ENCODE measurements around the gene MBLAC2.

The MBLAC2 gene

DNA sequence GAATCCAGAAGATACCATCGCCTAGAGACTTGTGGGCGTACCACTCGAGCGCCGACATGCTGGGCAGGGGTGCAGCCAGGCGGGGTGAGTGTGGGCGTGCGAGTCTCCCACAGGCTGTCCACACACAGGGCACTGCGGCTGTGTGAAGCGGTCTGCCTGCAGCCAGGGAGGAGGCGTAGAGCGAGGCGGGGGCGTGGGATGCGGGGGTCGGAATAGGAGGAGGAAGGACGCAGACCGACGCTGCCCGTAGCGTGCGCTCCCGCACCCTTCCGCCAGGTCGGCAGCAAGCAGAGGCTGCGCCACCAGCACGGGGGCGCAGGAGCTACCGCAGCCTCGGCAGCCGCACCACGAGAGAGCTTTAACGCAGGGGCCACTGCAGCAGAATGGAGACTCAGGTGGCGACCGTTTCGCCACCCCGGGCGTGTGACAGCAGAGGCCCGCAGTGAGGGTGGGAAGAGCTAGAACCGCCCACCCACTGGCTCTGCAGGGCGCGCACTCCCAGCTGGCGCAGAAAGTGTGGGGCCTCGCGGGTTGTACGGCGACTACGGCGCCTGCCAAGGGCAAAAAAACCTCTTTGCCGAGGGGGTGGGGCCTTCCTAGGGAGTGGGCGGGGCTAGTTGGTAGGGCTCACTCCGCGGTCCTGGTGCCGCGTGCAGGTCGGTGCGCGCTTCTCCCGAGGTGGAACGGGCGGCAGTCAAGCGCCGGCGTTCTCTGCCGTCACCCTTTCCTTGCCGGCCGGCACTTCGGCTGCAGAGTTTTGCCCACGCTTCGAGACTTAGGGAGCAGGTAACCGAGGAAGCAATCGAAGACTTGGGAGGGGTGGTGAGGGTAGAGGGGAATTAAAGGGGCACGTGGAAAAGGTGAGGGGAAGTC lies at the start of gene MBLAC2, which contains the start of gene POLR3G:
Gene MBLAC2 (minus strand): TSS at position 537 of the 873 bp plus-strand sequence. CDS start 479 bp downstream, at position 58.
Gene POLR3G (plus strand): TSS at position 630 of the 873 bp plus-strand sequence. CDS start 10,704 bp downstream, outside the sequence.
- in situ Hi-C loops (cut with MboI; ENCODE audit: low sequenced_read_pairs), result no loop called here

DNA sequence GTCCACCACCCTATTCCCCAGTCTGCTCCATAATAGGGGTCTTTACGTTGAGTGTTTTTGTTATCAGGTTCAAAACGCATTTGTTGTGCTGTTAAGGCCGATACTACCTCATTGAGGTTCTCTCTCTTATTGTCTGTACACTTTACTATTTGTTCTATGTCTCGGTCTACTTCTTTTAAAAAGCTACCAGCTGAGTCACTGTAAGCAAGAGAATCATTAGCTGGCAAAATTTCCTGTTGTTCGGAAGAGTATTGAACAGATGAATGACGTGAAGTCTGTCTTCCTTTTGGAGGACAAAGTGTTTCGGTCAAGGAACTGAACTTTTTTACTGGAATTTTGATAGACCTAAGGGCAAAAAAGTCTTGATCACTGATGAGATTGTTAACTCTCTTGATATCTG lies 44.5 kb upstream of the MBLAC2 start:
- in situ Hi-C loops (cut with MboI; ENCODE audit: low sequenced_read_pairs), result no loop called here

DNA sequence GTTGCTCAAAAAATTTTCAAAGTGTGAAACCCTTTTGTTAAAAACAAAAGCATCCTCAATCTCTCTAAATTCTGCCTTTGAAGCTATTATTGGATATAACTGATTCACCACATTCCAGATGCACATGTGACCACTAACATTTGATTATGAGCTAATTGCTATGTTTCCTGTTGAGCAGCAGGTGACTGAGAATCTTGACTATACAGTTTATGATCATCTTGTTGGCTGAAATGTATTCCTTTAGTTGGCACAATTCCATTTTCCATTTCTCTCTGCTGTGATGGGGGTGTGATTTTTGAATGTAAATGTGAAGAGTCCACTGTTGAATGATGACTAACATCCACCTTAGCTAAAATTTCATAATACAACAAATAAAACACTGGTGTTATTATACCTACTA lies 44.1 kb upstream of the MBLAC2 start:
- in situ Hi-C loops (cut with MboI; ENCODE audit: low sequenced_read_pairs), result no loop called here

GRCh38 chr5:90514520-90514919 lies 39.9 kb upstream of the MBLAC2 start:
- in situ Hi-C loops (cut with MboI; ENCODE audit: low sequenced_read_pairs), result no loop called here

DNA sequence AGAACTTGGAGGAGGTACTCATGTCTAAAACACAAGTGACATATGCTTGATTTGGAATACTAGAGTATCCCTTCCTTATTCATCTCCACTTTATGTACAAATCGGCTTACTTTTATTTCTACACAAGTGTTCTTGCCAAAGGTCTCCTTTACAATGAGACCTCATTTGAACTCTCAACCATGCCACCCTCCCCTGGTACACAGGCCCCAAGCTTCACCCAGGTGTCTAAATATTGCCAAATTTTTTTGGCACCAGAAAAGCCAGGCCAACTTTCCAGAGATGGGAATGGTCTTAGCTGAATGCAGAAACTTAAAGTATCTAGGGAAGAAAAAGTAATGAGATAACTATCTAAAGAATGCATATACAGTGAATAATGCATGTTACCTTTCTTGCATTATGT lies 35.9 kb upstream of the MBLAC2 start:
- in situ Hi-C loops (cut with MboI; ENCODE audit: low sequenced_read_pairs), result no loop called here

DNA sequence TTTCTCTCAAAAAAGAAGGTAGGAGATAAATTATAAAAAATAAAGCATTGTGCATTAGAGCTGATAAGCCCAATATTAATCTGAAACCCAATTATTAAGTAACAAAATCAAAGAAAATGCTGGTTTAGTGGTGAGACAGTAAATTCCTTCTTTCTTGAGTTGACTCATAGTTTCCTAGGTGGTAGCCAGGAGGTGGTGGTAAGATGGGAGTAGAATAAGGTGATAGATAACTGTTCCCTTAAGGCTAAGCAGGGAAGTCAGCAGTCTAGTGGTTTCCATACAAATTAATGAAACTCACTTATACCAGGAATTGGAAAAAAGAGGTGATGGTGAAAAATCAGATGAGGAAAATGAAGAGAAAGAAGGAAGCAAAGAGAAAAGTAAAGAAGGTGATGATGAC lies 31.6 kb upstream of the MBLAC2 start:
- in situ Hi-C loops (cut with MboI; ENCODE audit: low sequenced_read_pairs), result no loop called here

DNA sequence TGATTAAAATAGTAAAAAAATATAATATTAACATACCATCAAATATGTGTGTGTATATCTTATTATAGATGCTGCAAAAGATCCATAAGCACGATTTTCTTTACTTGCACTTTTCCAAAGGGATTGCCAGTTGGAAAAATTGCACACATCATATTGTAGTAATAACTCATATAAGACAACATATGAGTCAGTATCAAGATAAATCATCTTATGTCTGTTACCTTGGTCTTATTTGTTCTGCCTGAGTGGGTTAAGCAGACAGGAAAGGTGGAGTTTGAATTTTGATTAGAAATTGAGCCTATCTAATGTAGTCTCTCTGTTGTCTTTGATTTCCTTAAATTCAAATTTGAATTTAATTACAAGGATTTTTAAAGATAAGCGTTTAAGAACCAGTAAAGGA lies 30.2 kb upstream of the MBLAC2 start:
- in situ Hi-C loops (cut with MboI; ENCODE audit: low sequenced_read_pairs), result no loop called here

DNA sequence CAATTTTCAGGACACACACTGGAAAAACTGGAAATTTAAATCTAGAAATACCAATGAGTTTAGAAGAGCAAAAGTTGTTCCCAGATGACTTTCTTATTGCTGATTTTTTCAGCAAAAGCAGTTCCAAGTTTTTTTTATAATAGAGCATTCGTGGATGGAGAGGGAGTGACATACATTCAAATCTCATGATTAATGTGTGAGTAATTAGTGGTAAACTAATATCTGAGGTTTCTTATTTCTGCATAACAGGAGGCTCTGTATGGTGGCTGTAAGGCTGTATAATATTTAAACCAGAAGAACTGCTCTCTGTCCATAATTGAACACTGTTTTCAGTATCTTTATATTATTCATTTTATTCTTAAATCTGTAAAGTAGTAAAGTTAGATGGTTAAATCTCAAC lies 29.0 kb upstream of the MBLAC2 start:
- in situ Hi-C loops (cut with MboI; ENCODE audit: low sequenced_read_pairs), result no loop called here

DNA sequence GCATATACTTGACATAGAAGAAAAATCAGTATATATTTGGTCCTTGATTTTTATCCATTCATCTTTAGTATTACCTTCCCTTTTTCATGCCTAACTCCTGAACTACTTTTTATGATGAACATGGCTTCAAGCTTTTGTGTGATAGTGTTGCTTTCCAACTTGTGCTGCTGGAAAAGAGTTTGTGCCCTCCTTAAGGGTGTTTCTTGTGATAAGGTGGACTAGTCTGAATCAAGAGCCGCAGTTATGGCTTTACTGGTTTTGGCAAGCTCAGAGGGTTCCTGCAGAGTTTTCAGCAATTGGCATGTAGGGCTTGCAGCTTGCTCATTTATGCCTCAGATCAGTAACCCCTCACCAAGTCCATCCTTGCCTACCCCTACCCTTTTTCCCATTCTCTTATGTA lies 20.6 kb upstream of the MBLAC2 start:
- in situ Hi-C loops (cut with MboI; ENCODE audit: low sequenced_read_pairs), result no loop called here

- in situ Hi-C loops (cut with MboI; ENCODE audit: low sequenced_read_pairs), result no loop called here
Measured at GRCh38 chr5:90494043-90494442, 19.5 kb upstream of the MBLAC2 start.

GRCh38 chr5:90488791-90489190 lies 14.2 kb upstream of the MBLAC2 start:
- in situ Hi-C loops (cut with MboI; ENCODE audit: low sequenced_read_pairs), result no loop called here

- in situ Hi-C loops (cut with MboI; ENCODE audit: low sequenced_read_pairs), result no loop called here
Measured at GRCh38 chr5:90484540-90484939, 10.0 kb upstream of the MBLAC2 start.

DNA sequence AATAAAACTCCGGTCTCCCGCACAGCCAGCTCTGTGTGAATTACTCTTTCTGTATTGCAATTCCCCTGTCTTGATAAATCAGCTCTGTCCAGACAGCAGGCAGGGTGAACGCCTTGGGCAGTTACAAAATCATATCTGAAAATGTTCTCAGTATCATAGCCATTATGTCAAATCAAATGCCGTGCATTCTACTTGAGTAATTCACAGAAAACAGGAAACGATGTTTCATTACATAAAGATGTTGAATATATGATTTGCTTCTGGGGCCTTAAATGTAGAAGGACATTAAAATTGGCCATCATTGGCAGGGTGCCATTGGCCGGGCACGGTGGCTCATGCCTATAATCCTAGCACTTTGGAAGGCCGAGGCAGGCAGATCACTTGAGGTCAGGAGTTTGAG lies 8.6 kb upstream of the MBLAC2 start:
- in situ Hi-C loops (cut with MboI; ENCODE audit: low sequenced_read_pairs), result no loop called here

DNA sequence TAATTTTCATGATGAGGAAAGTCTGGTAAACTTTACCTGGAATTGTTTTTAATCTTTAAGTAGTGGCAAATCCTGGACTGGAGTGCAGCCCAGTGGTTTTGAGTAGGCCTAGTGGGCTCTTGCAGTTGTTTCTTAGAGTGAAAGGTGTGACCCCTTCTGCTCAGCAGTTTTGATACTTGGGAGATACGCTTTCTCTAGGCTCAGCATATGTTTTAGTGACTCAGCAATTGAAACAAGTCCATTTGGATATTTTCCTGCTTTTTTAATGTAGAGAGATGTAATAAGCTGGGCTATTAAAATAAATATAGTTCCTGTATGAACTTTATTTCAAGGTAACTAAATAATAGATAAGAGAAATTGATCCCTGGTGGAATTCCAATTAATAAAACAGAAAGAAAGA lies 6.1 kb upstream of the MBLAC2 start:
- in situ Hi-C loops (cut with MboI; ENCODE audit: low sequenced_read_pairs), result no loop called here

GRCh38 chr5:90479611-90480385 lies 5.2 kb upstream of the MBLAC2 start:
- in situ Hi-C loops (cut with MboI; ENCODE audit: low sequenced_read_pairs), result no loop called here

DNA sequence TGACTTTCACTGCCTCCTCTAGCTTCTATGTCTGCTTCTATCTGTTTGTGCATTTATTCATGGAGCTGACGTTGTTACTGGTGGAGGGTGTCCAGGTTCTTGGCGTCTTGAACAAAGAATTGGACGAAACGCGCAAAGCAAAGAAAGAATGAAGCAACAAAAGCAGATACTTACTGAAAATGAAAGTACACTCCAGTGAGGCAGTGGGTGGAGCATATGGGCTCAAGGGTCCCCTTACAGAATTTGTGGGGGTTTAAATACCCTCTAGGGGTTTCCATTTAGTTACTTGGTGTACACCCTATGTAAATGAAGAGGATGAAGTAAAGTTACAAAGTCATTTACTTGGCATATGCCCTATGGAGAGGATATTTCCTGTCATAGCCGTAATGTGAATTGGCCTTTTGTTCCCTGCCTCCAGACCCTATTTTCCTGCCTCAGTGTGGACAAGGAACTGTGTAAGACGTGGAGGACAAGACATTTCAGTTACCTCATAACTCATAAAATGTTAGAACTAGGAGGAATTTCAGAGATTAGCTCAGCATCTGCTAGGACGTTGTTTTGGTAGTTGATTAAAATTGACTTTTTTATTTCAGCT lies 3.1 kb upstream of the MBLAC2 start:
- in situ Hi-C loops (cut with MboI; ENCODE audit: low sequenced_read_pairs), result no loop called here

- in situ Hi-C loops (cut with MboI; ENCODE audit: low sequenced_read_pairs), result no loop called here
Measured at GRCh38 chr5:90477073-90477472, 2.5 kb upstream of the MBLAC2 start.

GRCh38 chr5:90476391-90476790 lies 1.8 kb upstream of the MBLAC2 start:
- in situ Hi-C loops (cut with MboI; ENCODE audit: low sequenced_read_pairs), result no loop called here

DNA sequence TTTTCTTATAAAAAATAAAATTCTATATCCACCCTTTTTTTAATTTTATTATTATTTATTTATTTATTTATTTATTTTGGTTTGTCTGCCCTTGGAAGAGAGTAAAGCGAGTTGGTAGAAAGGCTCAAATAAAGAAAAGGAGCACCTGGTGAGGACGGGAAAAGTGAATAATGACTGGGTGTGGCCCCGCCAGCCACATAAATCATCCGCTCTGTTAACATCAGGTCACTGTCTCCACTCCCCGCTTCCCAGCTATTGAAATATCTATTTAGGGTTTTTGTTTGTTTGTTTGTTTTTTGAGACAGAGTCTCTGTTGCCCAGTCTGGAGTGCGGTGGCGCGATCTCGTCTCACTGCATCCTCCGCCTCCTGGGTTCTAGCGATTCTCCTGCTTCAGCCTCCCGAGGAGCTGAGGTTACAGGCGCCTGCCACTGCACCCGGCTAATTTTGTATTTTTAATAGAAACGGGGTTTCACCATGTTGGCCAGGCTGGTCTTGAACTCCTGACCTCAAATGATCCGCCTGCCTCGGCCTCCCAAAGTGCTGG lies 937 bp upstream of the MBLAC2 start:
- in situ Hi-C loops (cut with MboI; ENCODE audit: low sequenced_read_pairs), result no loop called here

- in situ Hi-C loops (cut with MboI; ENCODE audit: low sequenced_read_pairs), result no loop called here
Measured at GRCh38 chr5:90473396-90474234, 956 bp downstream of the MBLAC2 start.

All from HL-60/S4 treated with phorbol 12-myristate 13-acetate at 8.2 ng/mL for 4 days and 3 days (cell line).